GM19099 (cell line): Measurements from ENCODE around the gene ULK4.

Experiments used
- POLR2A ChIP-seq: IDR thresholded peaks from 3 replicates; pipeline ENCODE4 v1.6.1; 2011; ENCODE audit warnings: low read depth; ENCODE audit not compliant: insufficient read length; ENCODE audit errors: extremely low read depth

The ULK4 gene

DNA sequence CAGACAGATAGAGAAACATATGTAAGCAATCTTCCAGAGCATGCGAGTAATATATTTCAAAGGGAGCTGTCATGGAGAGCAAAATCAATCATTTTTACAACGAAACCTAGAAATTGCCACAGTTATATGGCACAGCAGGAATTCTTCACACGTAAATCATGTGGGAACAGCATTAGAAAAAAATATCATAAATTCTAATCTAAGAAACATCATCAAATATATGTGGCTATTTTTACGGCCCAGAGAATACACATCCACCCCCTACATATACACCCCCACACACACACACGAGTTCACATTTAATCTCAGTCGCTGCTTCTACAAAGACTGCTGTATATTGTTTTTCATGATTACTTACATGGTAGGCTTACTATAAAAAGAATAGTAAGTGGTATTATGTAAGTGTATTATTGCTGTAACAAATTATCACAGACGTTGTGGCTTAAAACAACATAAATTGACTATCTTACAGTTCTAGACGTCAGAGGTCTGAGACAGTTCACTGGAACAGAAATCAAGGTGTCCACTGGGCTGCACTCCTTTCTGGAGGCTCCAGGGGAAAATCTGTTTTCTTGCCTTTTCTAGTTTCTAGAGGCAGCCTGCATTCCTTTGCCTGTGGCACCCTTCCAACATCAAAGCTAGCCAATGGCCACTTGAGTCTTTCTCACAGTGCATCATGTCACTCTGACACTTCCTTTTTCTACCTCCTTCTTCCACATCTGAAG lies 363.3 kb downstream of the ULK4 start:
- no peak for TF ChIP-seq POLR2A

DNA sequence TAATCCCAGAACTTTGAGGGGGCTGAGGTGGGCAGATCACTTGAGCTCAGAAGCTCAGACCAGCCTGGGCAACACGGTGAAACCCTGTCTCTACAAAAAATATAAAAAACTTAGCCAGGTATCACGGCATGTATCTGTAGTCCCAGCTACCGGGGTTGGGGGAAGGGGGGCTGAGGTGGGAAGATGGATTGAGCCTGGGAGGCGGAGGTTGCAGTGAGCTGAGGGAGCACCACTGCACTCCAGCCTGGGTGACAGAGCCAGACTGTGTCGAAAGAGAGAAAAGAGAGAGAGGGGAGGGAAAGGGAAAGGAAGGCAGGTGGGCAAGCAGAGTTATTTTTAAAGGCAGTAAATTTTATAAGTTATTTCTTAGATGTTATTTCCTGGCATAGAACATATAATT lies 368.1 kb downstream of the ULK4 start:
- TF ChIP-seq POLR2A, result no peak

DNA sequence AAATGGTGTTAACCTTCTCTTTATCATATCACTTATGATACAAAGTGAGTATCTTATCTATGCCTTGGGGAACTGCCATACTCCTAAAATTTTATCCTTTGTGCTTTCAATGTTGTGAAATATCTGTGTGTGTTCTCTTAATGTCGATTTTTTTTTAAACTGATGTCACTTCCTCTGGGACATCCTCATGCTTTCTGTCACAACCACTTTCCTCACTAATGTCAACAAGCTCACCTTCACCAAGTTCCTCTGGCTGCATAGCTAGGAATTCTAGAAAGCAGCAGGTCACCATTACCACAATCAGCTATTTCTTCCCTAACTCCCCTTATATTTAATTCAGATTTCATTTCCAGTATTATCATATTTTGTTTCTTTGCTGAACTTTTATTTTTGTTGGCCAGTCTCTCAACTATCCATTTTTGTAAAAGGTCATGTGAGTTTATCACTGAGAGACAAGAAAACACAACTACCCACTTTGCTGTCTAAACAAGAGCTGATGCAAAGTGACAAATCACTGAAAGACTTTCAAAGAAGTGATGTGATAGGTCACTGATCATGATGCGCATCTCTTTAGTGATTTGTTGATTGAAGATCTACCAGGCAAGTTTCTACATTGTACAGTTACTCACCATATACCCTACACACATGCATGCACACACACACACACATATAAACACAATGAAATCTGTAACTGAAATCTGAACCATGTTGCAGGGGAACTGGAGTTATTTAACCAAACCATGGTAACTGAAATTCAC lies 369.0 kb downstream of the ULK4 start:
- no peak for TF ChIP-seq POLR2A

DNA sequence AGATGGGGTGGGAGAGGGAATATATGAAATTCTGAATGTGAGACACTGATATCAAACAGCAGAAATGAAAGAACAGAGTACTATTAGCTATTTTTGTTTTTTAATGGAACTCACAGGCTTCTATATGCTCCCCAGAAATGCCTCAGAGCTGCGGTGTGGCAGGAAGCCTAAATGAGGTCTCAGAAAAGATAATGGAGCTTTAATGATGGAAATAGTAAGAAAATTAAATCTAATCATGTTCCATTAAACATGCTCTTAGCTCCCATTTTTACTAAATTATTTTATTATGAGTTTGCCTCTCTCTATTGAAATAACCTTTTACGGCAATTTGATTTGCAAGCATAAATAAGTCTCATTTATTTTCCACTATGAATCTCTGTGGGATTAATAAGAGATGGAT lies 378.9 kb downstream of the ULK4 start:
- no peak for TF ChIP-seq POLR2A

DNA sequence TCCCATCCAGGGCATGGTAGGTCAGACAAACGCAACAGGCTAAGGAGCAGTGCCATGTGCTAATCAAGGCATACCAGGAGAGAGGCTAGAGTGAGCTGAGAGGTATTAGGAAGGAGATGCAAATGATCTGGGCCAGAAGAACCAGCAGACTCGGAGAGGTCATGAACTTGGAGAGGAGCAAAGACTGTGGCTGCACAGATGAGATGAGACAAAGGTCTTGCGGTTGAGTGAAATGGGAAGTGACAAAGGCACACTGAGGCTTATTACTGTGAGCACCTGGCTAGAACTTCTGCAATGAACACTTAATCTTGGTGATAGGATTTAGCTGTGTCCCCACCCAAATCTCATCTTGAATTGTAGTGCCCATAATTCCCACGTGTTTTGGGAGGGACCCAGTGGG lies 380.2 kb downstream of the ULK4 start:
- no peak for TF ChIP-seq POLR2A

DNA sequence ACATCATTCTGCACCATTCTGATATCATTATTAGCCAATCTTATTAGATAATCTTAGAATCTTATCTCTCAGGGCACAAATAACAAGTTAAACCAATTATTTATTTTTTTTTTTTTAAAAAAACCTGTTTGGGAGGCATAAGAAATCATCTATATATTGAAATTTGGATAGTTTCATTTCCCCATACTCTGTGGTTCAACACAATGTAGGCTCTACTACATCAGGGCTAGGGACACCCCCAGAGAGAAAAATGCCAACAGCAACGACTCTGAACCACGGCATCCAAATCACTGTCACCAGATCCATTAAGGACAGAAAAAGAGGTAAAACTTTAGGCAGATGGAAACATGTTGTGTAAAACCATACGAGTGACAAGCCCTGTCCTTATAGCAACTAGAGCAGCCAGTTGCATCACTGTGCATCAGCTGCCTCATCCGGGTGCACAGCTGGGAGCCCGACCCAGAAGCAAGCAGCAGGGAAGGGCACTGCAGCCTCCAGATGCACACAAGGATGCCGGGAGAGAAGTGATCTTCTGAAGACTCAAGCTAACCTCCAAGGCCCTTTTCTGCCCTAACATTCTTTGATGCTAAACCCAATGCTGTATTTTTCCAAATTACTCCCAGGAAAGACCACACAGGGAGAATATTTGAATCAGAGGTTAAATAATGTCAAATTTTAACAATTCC lies 381.5 kb downstream of the ULK4 start:
- no peak for TF ChIP-seq POLR2A

DNA sequence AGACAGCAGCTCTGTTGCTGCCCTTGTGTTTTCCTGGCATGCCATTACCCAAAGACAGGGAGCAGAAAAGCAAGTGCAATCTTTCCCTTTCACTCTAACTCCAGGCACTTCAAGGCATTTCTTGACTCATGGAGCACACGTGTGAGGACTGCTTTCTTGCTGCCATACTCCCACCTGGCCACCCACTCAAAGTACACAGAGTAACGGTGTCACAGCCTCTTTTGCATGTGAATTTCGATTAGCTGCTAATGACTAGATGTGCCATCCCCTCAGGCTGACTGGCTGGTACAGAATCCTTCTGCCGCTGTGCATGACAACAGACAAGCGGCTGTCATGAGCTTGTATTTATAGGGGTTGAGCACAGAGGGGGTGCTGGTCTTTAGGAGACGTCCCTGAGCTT lies 382.0 kb downstream of the ULK4 start:
- no peak for TF ChIP-seq POLR2A

DNA sequence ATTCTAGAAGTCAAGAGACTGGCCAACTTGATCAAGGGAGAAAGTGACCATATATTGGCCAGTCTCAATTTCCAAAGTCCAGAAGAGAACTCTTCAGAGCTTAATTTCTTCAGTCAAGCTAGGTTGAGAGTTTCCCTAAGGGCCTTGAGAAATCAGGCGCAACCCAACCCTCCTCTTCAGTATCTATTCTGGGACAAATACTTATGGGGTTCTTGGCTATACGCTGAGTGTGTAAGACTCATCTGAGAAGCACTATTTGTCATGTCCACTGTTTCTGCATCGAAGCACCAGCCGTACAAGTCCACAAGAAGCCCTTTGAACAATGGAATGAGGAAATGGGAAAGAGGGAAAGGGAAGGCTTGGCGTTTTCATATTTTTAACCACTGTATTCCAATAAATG lies 383.1 kb downstream of the ULK4 start:
- TF ChIP-seq POLR2A, result no peak

DNA sequence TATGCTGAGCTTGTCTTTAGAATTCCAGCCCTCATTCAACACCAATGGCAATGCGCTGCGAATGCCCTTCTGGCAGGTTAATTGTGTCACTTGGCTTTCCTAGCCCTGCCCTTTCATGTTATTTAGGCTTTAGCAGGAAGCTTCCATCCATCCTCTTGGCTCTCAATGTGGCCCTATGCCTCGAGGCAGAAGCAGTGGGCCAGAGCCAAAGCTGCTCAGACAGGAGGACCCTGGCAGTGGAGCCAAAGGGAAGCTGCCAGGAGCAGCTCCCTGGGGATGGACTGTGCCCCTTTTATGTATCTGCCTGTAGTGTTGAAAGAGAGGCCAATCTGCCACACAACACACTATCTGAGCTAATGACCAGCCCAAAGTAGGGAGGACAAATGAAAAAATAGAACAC lies 386.2 kb downstream of the ULK4 start:
- TF ChIP-seq POLR2A, result no peak

DNA sequence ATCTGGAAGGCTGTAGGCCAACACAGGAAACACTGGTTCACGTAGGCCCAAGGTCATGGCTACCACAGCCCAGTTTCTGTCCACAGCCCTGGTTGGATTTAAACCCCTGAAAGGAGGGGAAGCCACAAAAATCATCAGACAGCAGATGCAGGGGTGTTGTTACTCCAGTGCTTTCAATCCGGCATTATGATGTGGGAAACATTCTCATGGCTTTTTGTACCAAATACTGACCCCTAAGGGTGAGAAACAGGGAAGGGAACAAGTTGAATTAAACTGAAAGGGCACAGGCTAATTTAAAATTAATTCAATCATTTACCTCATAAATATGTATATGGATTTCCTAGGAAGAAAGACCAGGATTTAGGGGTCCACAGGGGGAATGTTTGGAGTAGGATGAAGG lies 387.0 kb downstream of the ULK4 start:
- no peak for TF ChIP-seq POLR2A

DNA sequence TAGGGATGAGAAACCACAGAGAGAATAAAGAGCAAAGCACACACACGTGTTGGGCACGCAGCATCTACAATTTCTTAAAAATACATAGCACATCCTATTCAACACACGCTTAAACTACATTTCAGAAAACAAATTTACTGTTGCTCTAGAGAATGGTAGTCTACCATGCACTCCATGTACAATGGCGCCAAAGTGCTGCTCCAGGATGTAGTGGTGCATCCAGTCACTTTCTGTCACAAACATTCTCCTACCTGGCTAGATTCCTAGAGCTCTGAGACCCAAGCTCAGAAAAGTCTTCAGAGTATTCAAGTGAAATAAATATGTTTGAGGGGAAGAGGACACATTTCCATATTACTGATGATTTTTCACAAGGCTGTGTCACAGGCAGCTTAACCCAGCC lies 388.3 kb downstream of the ULK4 start:
- TF ChIP-seq POLR2A, result no peak

DNA sequence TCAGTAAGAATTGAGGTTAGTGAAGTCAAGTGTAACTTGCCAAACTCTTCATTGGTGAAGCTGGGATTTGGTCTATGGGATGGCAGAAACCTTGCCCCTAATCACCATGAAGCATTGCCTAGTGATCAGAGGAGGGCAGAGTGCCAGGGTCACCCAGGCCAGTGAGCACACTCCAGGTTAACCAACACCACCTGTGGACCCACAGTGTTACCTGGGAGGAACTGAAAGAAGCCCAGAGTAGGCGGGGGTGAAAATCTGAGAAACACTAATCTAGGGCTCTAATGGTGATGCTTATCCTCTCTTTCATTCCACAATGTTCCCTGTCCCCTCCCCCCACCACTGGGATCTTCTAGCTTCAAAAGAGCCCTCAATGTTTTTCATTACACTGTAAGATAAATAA lies 389.8 kb downstream of the ULK4 start:
- no peak for TF ChIP-seq POLR2A

DNA sequence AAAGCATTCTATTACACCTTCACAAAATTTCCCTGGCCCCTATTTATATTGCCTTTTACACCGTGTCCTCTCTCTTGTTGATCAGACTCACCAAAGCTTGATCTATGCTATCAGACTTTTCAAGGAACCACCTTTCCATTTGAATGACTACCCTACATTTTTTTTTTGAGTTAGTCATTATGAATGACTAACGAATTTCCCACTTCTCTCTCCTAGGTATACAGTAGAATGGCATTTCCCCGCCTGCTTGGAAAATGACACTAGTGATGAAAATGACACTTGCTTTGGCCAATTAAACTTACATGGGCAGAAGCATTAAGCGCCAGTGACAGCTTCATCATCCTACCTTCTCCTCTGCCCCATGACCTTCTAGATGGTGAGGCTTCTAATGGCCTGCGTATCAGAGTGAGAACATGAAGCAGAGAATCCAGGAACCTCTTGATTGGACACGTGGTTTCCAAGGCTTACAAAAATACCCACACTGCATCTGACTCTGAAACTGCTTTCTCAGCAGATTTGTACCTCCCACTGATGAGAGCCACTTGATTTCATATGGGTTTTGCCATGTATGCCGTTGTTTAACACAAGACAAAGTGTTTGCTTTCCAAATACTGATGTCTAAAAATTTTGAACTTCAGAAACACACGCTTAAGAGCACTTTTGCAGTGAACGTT lies 392.1 kb downstream of the ULK4 start:
- TF ChIP-seq POLR2A, result no peak

DNA sequence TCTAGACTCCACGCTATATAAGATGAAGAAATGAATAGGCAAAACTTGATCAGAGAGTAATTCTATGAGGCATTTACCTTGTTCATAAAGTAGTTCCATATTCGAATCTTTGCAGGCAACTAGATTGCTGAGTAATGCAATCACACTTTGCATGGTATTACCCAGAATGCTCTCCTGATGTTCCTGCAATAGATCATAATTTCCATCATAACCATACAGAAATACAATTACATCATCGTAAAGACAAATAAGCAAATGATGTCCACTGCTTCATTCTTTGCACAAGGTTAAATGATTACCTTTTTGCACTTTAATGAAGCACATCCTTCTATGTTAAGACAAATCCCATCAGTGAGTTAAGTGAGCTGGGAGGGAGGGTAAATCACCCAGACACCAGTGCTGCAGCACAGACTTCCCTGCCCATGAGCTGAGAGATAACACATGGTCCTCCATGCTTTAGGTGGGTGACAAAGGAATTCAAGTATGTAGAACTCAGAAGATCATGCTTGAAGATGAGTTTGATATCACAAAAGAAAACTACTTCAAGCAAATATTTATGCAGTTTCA lies 395.9 kb downstream of the ULK4 start:
- no peak for TF ChIP-seq POLR2A

DNA sequence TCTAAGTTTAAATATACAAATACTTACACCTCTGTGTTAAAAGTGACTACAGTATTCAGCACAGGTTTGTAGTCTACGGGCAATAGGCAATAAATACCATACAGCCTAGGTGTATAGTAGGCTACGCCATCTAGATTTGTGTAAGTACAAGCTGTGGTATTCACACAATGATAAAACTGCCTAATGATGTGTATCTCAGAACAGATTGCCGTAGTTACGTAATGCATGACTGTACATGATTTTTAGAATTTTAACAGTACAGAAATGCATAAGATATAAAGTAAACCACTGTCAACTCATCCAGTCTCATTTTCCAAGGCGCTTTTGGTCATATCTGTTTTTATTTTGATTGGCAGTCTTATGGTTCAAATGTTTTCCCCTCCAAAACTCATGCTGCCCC lies 396.9 kb downstream of the ULK4 start:
- no peak for TF ChIP-seq POLR2A
